Activated CD4-positive, CD25-positive, alpha-beta regulatory T cell treated with anti-CD3 and anti-CD28 coated beads, Interleukin-2, amount 50 U/mL, for 24 hours (primary cell): Measurements from ENCODE around the gene VPS37D.
A peak's percentile ranks its signal among the peaks of the same experiment; 100 is the strongest.
"Not testable (repeated sequence)": the region's sequence is repeated elsewhere in the genome, so short reads cannot be mapped to it uniquely, and the experiment has no call there.

ENCODE experiments used
- ATAC-seq, 2 donors: fragments of 150-1000 bp; cut with Tn5 transposase; one replicate each; pipeline ENCODE4 v1.10.0; 2021; ENCODE audit warnings: mild to moderate bottlenecking in 1 of 2, moderate library complexity in 1 of 2

VPS37D gene, protein sequence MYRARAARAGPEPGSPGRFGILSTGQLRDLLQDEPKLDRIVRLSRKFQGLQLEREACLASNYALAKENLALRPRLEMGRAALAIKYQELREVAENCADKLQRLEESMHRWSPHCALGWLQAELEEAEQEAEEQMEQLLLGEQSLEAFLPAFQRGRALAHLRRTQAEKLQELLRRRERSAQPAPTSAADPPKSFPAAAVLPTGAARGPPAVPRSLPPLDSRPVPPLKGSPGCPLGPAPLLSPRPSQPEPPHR

DNA sequence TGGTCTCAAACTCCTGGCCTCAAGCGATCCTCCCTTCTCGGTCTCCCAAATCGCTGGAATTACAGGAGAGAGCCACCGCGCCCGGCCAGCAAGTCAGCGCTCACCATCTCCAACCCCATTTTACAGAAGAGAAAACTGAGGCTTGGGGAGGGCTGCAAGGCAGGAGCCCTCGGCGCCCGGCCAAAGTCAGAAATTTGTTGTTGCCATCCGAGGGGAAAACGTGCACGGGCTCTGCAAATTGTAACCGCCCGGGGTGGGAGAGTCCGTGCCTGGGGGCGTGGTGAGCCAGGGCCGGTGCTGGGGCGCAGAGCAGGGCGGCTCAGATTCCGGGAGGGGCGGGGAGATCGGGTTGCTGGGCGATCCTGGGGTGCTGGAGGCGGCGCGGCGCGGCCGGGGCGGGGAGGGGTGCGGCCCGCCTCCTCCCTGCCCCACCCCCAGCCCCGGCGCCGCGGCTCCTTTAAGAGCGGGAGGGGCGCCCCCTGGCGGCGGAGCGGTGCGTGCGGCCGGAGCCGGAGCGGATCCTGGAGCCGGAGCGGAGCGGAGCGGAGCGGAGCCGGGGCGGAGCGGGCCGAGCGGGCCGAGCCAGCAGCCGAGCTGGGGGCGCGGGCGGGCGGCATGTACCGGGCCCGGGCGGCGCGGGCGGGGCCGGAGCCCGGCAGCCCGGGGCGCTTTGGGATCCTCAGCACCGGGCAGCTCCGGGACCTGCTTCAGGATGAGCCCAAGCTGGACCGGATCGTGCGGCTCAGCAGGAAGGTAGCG is at the start of gene VPS37D:
Gene VPS37D (plus strand): TSS at position 488 of the 759 bp plus-strand sequence. CDS start 128 bp downstream, at position 616.
- ATAC-seq = peak; percentile 93 to 94

DNA sequence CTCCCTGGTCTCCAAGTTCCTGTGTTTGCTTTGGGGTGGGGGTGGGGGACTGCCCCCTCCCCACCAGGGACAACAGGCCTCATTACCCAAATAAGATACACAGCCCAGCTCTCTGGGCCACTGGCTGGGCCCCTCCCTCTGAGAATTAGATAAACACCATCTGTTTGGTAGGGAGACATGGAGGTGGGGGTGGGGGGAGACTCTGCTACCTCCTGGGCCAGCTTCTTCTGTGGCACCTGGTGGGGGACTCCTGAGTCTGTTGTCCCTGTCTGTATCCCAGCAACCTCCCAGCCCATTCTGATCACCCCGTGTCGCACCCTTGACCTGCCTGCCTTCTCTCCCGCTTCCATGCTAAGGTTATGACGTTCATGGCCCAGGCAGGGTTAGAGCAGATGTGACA is 49.1 kb upstream of the VPS37D start:
- ATAC-seq = no peak

DNA sequence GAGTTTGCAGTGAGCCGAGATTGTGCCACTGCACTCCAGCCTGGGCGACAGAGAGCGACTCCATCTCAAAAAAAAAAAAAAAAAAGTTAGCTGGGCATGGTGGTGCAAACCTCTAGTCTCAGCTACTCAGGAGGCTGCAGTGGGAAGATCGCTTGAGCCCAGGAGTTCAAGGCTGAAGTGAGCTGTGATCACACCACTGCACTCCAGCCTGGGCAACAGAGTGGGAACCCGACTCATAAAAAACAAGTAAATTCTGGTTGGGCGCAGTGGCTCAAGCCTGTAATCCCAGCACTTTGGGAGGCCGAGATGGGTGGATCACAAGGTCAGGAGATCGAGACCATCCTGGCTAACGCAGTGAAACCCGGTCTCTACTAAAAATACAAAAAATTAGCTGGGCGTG is 48.2 kb upstream of the VPS37D start:
- ATAC-seq = not testable (repeated sequence)

DNA sequence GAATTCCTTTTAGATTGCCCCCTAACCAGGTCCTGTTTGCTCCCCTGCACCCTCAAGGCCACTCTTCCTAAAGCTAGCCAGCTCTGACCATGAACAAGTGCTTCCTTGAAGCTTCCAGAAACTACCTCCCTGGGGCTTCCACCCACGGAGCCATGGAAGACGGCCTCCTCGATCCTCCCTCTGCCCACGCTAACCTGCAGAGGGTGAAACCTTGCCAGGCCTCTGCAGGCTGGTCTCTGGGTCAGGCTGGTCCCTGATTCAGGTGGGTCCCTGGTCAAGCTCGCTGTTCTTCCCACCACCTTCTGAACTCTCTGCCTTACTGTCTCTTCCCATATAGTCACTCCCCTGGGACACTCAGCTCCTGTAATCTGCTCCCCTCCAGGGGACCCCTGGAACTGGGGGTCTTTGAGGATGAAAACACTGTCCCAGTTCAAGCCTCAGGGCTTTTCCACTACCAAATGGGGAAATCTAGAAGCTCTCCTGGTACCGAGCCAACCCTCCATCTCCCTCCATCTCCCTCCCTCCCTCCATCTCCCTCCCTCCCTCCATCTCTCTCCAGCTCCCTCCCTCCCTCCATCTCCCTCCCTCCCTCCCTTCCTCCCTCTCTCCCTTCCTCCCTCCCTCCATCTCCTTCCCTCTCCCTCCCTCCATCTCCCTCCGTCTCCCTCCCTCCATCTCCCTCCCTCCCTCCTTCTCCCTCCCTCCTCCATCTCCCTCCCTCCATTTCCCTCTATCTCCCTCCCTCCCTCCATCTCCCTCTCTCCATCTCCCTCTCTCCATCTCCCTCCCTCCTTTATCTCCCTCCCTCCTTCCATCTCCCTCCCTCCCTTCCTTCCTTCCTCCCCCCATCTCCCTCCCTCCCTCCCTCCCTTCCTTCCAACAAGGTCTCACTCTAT is 46.2 kb upstream of the VPS37D start:
- no peak for ATAC-seq

GRCh38 chr7:73622527-73622908 is 45.1 kb upstream of the VPS37D start:
- ATAC-seq = no peak

- ATAC-seq = no peak
These were observed 44.5 kb upstream of the VPS37D start for GRCh38 chr7:73622909-73623797.

DNA sequence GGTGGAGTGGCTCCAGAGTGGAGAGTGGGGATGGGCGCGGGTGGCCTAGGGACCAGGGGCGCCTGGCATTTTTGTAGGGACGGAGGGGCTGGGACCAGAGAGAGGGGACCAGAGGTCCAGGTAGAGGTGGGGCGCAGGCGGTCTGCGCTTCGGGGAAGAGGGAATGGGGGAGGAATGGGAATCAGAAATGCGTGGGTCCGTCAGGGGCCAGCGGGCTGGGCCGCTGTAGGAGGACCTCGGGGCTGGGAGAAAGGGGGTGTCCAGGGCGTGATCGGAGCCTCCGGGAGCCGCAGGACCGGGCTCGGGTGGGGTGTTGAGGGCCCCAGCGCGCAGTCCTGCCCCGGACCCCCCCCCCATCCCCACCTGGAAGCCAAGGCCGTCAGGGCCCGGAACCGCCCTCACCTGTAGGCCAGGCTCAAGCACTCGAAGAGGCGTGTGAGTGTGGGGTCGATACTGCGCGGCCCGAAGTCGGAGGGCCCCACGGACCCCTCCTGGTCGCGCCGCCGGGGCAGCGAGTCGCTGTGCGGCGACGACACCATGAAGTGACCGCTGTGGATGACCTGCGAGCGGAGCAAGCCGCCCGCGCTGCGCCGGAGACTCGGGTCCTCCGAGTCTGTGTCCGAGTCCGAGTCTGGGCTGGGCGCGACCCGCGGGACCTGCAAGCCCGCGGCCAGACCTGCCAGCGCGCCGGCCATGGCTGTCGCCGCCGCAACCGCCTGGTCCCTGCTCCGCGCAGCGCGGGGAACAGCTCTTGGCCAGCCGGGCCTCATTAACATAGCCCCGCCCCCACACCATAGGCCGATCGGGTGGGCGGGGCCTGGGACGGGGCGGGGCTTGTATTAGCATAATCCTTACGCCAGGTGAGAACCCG is 43.6 kb upstream of the VPS37D start, which contains the start of gene MLXIPL:
Gene MLXIPL (minus strand): TSS at position 725 of the 871 bp plus-strand sequence. CDS start 30 bp downstream, at position 695.
- ATAC-seq = peak; percentile 46 to 62

GRCh38 chr7:73624669-73625001 is 43.0 kb upstream of the VPS37D start:
- no peak for ATAC-seq

GRCh38 chr7:73625276-73625675 is 42.4 kb upstream of the VPS37D start:
- no peak for ATAC-seq

DNA sequence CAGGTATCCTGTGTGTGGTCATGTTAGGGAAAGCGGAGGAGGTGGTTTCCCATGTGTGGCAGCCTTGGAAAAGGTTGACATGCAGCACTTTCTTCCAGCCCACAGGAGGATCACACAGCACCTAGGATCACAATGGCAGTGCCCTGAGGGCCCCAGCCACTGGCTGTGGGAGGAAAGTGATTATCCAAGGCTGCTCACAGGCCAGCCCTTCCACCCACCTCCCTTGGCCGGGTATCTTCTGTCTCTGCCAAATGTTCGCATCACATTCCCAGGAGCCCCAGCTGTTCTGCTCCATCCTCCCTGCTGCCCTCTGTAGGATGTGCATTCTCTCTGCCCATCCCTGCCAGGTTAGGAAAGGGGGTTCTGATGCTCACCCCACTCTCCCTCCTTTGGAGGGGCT is 40.8 kb upstream of the VPS37D start:
- ATAC-seq = no peak

- ATAC-seq = no peak
These were observed 39.1 kb upstream of the VPS37D start for GRCh38 chr7:73628504-73628903.

DNA sequence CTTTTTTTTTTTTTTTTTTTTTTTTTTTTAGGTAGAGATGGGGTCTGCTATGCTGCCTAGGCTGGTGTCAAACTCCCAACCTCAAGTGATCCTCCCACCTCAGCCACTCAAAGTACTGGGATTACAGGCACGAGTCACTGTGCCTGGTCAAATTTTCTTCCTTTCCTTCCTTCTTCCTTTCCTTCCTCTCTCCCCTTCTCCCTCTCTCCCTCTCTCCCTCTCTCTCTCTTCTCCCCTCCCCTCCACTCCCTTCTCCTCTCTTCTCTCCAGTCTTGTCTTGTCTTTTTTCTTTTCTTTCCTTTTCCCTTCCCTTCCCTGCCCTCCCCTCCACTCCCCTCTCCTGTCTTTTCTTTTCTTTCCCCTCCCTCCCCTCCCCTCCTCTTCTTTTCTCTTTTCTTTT is 36.1 kb upstream of the VPS37D start:
- ATAC-seq = no peak

DNA sequence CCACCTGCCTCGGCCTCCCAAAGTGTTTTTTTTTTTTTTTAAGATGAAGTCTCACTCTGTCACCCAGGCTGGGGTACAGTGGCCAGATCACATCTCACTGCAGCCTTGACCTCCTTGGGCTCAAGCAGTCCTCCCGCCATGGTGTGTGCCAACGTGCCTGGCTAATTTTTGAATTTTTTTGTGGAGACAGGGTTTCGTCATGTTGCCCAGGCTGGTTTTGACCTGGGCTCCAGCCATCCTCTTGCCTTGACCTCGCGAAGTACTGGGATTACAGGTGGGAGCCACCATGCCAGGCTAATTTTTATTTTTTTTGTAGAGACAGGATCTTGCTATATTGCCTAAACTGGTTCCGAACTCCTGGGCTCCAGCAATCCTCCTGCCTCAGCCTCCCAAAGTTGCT is 34.3 kb upstream of the VPS37D start:
- no peak for ATAC-seq

- ATAC-seq = no peak
These were observed 33.8 kb upstream of the VPS37D start for GRCh38 chr7:73633844-73634243.

GRCh38 chr7:73635428-73636200 is 32.0 kb upstream of the VPS37D start:
- ATAC-seq = no peak

DNA sequence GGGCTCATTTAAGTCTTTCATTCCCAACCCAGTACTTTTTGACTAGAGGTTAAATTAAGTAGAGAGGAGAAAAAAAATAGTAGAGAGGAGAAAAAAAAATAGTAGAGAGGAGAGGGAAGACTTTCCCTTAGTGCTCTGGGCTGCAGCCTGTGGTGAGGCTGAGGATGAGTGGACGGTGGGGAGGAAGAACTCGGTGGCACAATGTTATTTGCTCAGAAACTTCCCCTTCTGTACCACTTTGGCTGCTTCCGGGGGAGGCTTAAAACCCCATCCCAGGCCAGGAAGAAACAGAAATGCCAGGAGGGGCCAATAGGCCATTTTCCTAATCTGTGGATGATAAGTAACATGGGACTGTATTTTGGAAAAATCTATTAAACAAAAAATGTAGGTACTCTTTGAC is 28.7 kb upstream of the VPS37D start:
- ATAC-seq = no peak

GRCh38 chr7:73642834-73643233 is 24.8 kb upstream of the VPS37D start:
- ATAC-seq = no peak

DNA sequence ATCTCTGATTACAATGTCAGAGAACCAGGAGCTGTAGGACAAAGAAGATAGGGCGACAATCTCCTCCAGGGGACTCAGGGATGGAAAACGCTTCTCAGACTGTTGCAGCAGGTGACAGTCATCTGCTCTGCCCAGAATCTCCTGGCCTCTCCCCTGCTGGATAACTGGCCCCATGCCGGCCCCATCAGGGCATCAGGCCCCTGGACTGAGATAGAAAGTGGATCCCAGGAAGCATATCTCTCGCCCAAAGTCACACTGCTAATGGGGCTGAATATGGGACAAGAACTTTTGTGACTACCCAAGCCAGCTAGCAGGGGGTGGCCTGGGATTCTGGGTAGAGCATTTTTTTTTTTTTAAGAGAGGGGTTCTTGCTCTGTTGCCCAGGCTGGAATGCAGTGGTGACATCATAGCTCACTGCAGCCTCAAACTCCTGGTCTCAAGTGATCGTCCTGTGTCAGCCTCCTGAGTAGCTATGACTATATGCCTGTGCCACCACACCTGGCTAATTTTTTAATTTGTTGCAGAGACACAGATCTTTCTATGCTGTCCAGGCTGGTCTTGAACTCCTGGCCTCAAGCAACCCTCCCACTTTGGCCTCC is 22.8 kb upstream of the VPS37D start:
- ATAC-seq = no peak

GRCh38 chr7:73645643-73646174 is 21.9 kb upstream of the VPS37D start:
- no peak for ATAC-seq
